ENCODE measurements around the gene ACP3. TPM values are rescaled to one million over a fixed set of nuclear protein-coding genes. Genes with fewer than 3 reads are reported as not detected.

The ACP3 gene
- not detected in 2 replicates for total RNA-seq

- H3K9me3 Mint-ChIP-seq = no peaks in the 10 kb centered on the region
- H3K27me3 Mint-ChIP-seq (ENCODE audit: insufficient read depth) = peaks cover 12% of the 10 kb centered on the region
- H3K4me3 Mint-ChIP-seq = no peak within 1 kb of the TSS
- intact Hi-C loops (cut with micrococcal nuclease) = no loop called here
- peaks cover 4% of the 10 kb centered on the region for H3K4me1 Mint-ChIP-seq (ENCODE audit: low read depth)
- no peak for DNase-seq (ENCODE audit: low spot score)
- H3K27ac Mint-ChIP-seq = no peak within 1 kb of the TSS
- H3K36me3 Mint-ChIP-seq (ENCODE audit: low read depth) = no peaks in the 10 kb centered on the region
Measured at GRCh38 chr3:132317229-132317948, at the start of gene ACP3. ACP3 (plus strand) TSS chr3:132317407; CDS start chr3:132317457, 50 bp downstream.

- Mint-ChIP-seq H3K9me3 (no peaks in the 10 kb centered on the region), H3K27me3 (ENCODE audit: insufficient read depth) (peaks cover 2% of the 10 kb centered on the region), H3K4me1 (ENCODE audit: low read depth) (no peaks in the 10 kb centered on the region), H3K27ac (no peak overlapping the region), H3K4me3 (no peak overlapping the region), H3K36me3 (ENCODE audit: low read depth) (no peaks in the 10 kb centered on the region)
- intact Hi-C loops (cut with micrococcal nuclease) = no loop called here
- no peak for DNase-seq (ENCODE audit: low spot score)
Measured at GRCh38 chr3:132268956-132269355, 48.3 kb upstream of the ACP3 start.

GRCh38 chr3:132273036-132273435 is 44.2 kb upstream of the ACP3 start:
- Mint-ChIP-seq H3K27ac (no peak overlapping the region), H3K4me3 (no peak overlapping the region), H3K9me3 (peaks cover 5% of the 10 kb centered on the region), H3K36me3 (ENCODE audit: low read depth) (no peaks in the 10 kb centered on the region), H3K27me3 (ENCODE audit: insufficient read depth) (no peaks in the 10 kb centered on the region), H3K4me1 (ENCODE audit: low read depth) (no peaks in the 10 kb centered on the region)
- DNase-seq (ENCODE audit: low spot score) = no peak
- intact Hi-C loops (cut with micrococcal nuclease) = no loop called here

GRCh38 chr3:132276228-132276906 is 40.8 kb upstream of the ACP3 start:
- intact Hi-C loops (cut with micrococcal nuclease) = no loop called here

GRCh38 chr3:132279030-132279429 is 38.2 kb upstream of the ACP3 start:
- Mint-ChIP-seq H3K4me1 (ENCODE audit: low read depth) (no peaks in the 10 kb centered on the region), H3K36me3 (ENCODE audit: low read depth) (no peaks in the 10 kb centered on the region), H3K9me3 (peaks cover 8% of the 10 kb centered on the region), H3K4me3 (no peak overlapping the region), H3K27me3 (ENCODE audit: insufficient read depth) (peaks cover 2% of the 10 kb centered on the region), H3K27ac (no peak overlapping the region)
- no peak for DNase-seq (ENCODE audit: low spot score)
- intact Hi-C loops (cut with micrococcal nuclease) = no loop called here

More at GRCh38 chr3:132276228-132276906, 40.8 kb upstream of the ACP3 start:
- Mint-ChIP-seq H3K4me3 (no peak overlapping the region), H3K27ac (no peak overlapping the region), H3K9me3 (peaks cover 8% of the 10 kb centered on the region), H3K4me1 (ENCODE audit: low read depth) (no peaks in the 10 kb centered on the region), H3K27me3 (ENCODE audit: insufficient read depth) (no peaks in the 10 kb centered on the region), H3K36me3 (ENCODE audit: low read depth) (no peaks in the 10 kb centered on the region)
- DNase-seq (ENCODE audit: low spot score) = no peak

GRCh38 chr3:132283440-132283839 is 33.8 kb upstream of the ACP3 start:
- DNase-seq (ENCODE audit: low spot score) = no peak
- no peaks in the 10 kb centered on the region for H3K36me3 Mint-ChIP-seq (ENCODE audit: low read depth)
- no peaks in the 10 kb centered on the region for H3K4me1 Mint-ChIP-seq (ENCODE audit: low read depth)
- H3K27ac Mint-ChIP-seq = no peak overlapping the region
- no peak overlapping the region for H3K4me3 Mint-ChIP-seq
- H3K9me3 Mint-ChIP-seq = no peaks in the 10 kb centered on the region
- intact Hi-C loops (cut with micrococcal nuclease) = no loop called here
- peaks cover 5% of the 10 kb centered on the region for H3K27me3 Mint-ChIP-seq (ENCODE audit: insufficient read depth)

- intact Hi-C loops (cut with micrococcal nuclease) = no loop called here
Measured at GRCh38 chr3:132283916-132284405, 33.2 kb upstream of the ACP3 start.

GRCh38 chr3:132284781-132285619 is 32.2 kb upstream of the ACP3 start:
- no peak for DNase-seq (ENCODE audit: low spot score)
- Mint-ChIP-seq H3K9me3 (no peaks in the 10 kb centered on the region), H3K27me3 (ENCODE audit: insufficient read depth) (peaks cover 5% of the 10 kb centered on the region), H3K4me3 (no peak overlapping the region), H3K4me1 (ENCODE audit: low read depth) (no peaks in the 10 kb centered on the region), H3K36me3 (ENCODE audit: low read depth) (no peaks in the 10 kb centered on the region), H3K27ac (no peak overlapping the region)
- intact Hi-C loops (cut with micrococcal nuclease) = no loop called here

More at GRCh38 chr3:132283916-132284405, 33.2 kb upstream of the ACP3 start:
- Mint-ChIP-seq H3K4me1 (ENCODE audit: low read depth) (no peaks in the 10 kb centered on the region), H3K9me3 (no peaks in the 10 kb centered on the region), H3K27me3 (ENCODE audit: insufficient read depth) (peaks cover 5% of the 10 kb centered on the region), H3K4me3 (no peak overlapping the region), H3K36me3 (ENCODE audit: low read depth) (no peaks in the 10 kb centered on the region), H3K27ac (no peak overlapping the region)
- DNase-seq (ENCODE audit: low spot score) = no peak

GRCh38 chr3:132285620-132285945 is 31.6 kb upstream of the ACP3 start:
- Mint-ChIP-seq H3K4me1 (ENCODE audit: low read depth) (no peaks in the 10 kb centered on the region), H3K9me3 (no peaks in the 10 kb centered on the region), H3K36me3 (ENCODE audit: low read depth) (no peaks in the 10 kb centered on the region), H3K4me3 (no peak overlapping the region), H3K27ac (no peak overlapping the region), H3K27me3 (ENCODE audit: insufficient read depth) (peaks cover 5% of the 10 kb centered on the region)
- intact Hi-C loops (cut with micrococcal nuclease) = no loop called here
- DNase-seq (ENCODE audit: low spot score) = no peak

GRCh38 chr3:132286035-132286434 is 31.2 kb upstream of the ACP3 start:
- intact Hi-C loops (cut with micrococcal nuclease) = no loop called here
- no peaks in the 10 kb centered on the region for H3K9me3 Mint-ChIP-seq

GRCh38 chr3:132288357-132288756 is 28.9 kb upstream of the ACP3 start:
- Mint-ChIP-seq H3K9me3 (no peaks in the 10 kb centered on the region), H3K4me3 (no peak overlapping the region), H3K4me1 (ENCODE audit: low read depth) (no peaks in the 10 kb centered on the region), H3K27ac (no peak overlapping the region), H3K27me3 (ENCODE audit: insufficient read depth) (peaks cover 3% of the 10 kb centered on the region), H3K36me3 (ENCODE audit: low read depth) (no peaks in the 10 kb centered on the region)
- no peak for DNase-seq (ENCODE audit: low spot score)
- intact Hi-C loops (cut with micrococcal nuclease) = no loop called here

More at GRCh38 chr3:132286035-132286434, 31.2 kb upstream of the ACP3 start:
- DNase-seq (ENCODE audit: low spot score) = no peak
- Mint-ChIP-seq H3K36me3 (ENCODE audit: low read depth) (no peaks in the 10 kb centered on the region), H3K4me1 (ENCODE audit: low read depth) (no peaks in the 10 kb centered on the region), H3K27ac (no peak overlapping the region), H3K4me3 (no peak overlapping the region), H3K27me3 (ENCODE audit: insufficient read depth) (peaks cover 5% of the 10 kb centered on the region)

- no peaks in the 10 kb centered on the region for H3K36me3 Mint-ChIP-seq (ENCODE audit: low read depth)
- intact Hi-C loops (cut with micrococcal nuclease) = no loop called here
- no peak overlapping the region for H3K27ac Mint-ChIP-seq
- no peak for DNase-seq (ENCODE audit: low spot score)
- peaks cover 2% of the 10 kb centered on the region for H3K27me3 Mint-ChIP-seq (ENCODE audit: insufficient read depth)
- no peak overlapping the region for H3K4me3 Mint-ChIP-seq
- H3K9me3 Mint-ChIP-seq = no peaks in the 10 kb centered on the region
- no peaks in the 10 kb centered on the region for H3K4me1 Mint-ChIP-seq (ENCODE audit: low read depth)
Measured at GRCh38 chr3:132289316-132289715, 27.9 kb upstream of the ACP3 start.

GRCh38 chr3:132290833-132291232 is 26.4 kb upstream of the ACP3 start:
- Mint-ChIP-seq H3K4me3 (no peak overlapping the region), H3K36me3 (ENCODE audit: low read depth) (no peaks in the 10 kb centered on the region), H3K9me3 (no peaks in the 10 kb centered on the region), H3K4me1 (ENCODE audit: low read depth) (no peaks in the 10 kb centered on the region), H3K27ac (no peak overlapping the region), H3K27me3 (ENCODE audit: insufficient read depth) (peaks cover 2% of the 10 kb centered on the region)
- intact Hi-C loops (cut with micrococcal nuclease) = no loop called here
- DNase-seq (ENCODE audit: low spot score) = no peak
